GM12878 (cell line): ENCODE data around the gene MRPS14. TPM values are rescaled to one million over a fixed set of nuclear protein-coding genes. Genes with fewer than 3 reads are reported as not detected.

Experiments
- ATAC-seq: fragments of 200-7000 bp; cut with Tn5 transposase; 3 replicates; pipeline ENCODE4 v1.9.1; 2020; ENCODE audit warnings: mild to moderate bottlenecking, moderate library complexity
- BruUV-seq: library from RNA; stranded (reverse); fragments of 400-500 nt; replicated peaks from 2 replicates; lab custom pipeline; 2021; lab: Mats Ljungman, UMichigan
- CTCF ChIA-PET: fragments of 300-600 bp; sonication (Branson Sonifier 250); formaldehyde crosslinking; extraction: SDS; loops from one replicate; lab custom pipeline; 2021; ENCODE audit warnings: inconsistent platforms; lab: Yijun Ruan, JAX
- POLR2A ChIA-PET: fragments of 350-600 bp; formaldehyde crosslinking; extraction: SDS; loops from one replicate; lab custom pipeline; 2021; ENCODE audit warnings: inconsistent platforms; lab: Charles Lee
- RAD21 ChIA-PET: fragments of 300-600 bp; sonication (Branson Sonifier 250); formaldehyde crosslinking; loops from one replicate; lab custom pipeline; 2023; ENCODE audit warnings: antibody characterized with exemption; ENCODE audit not compliant: unreplicated experiment; lab: Charles Lee
- SMC1A ChIA-PET: fragments of 300-600 bp; sonication (Branson Sonifier 250); formaldehyde crosslinking; loops from one replicate; lab custom pipeline; 2023; ENCODE audit not compliant: unreplicated experiment, uncharacterized antibody; lab: Charles Lee
- DNase-seq: peaks from one replicate; pipeline ENCODE4 v3.0.0-alpha.2; 2011; ENCODE audit warnings: low read depth, low spot score
- FAIRE-seq: peaks from 3 replicates; lab custom pipeline; 2011; peaks lifted over from hg19 to GRCh38; lab: Jason Lieb, UNC
- H2AFZ ChIP-seq: 2 replicates; pipeline ENCODE4 v1.6.0; 2011; ENCODE audit warnings: low read depth, low read length, control low read depth; ENCODE audit not compliant: control insufficient read depth
- H3K27ac ChIP-seq: 2 replicates; pipeline ENCODE4 v1.5.1; 2011; ENCODE audit warnings: control low read depth; ENCODE audit not compliant: control insufficient read depth, insufficient read depth
- H3K27me3 ChIP-seq, 2 experiments: replicated peaks in 1 of 2; 2 replicates each; pipeline versions ENCODE4 v1.6.0 to v1.6.1; 2011; ENCODE audit warnings: low read length in 1 of 2; ENCODE audit not compliant: control insufficient read depth in 2 of 2, insufficient read depth in 2 of 2
- H3K36me3 ChIP-seq, 2 experiments: 2 replicates each; pipeline ENCODE4 v1.5.1; 2011; ENCODE audit warnings: low read length in 1 of 2; ENCODE audit not compliant: control insufficient read depth in 2 of 2, insufficient read depth in 2 of 2
- H3K4me1 ChIP-seq: 2 replicates; pipeline ENCODE4 v1.6.1; 2011; ENCODE audit warnings: mild to moderate bottlenecking, low read length, moderate library complexity, mixed read lengths; ENCODE audit not compliant: control insufficient read depth, insufficient read depth
- H3K4me2 ChIP-seq: 2 replicates; pipeline ENCODE4 v1.6.0; 2011; ENCODE audit warnings: control low read depth; ENCODE audit not compliant: control insufficient read depth, insufficient read depth
- H3K4me3 ChIP-seq: fragments of 200-600 bp; sonication (generic); 2 replicates; pipeline ENCODE4 v1.5.1; 2016
- H3K79me2 ChIP-seq: 2 replicates; pipeline ENCODE4 v1.6.0; 2011; ENCODE audit warnings: low read length; ENCODE audit not compliant: control insufficient read depth, insufficient read depth
- H3K9ac ChIP-seq: 2 replicates; pipeline ENCODE4 v1.8.0; 2011; ENCODE audit warnings: low read length, control low read depth, mixed read lengths; ENCODE audit not compliant: control insufficient read depth, insufficient read depth
- H3K9me3 ChIP-seq: replicated peaks from 3 replicates; pipeline ENCODE4 v1.5.1; 2011; ENCODE audit warnings: mild to moderate bottlenecking, low read length; ENCODE audit not compliant: control insufficient read depth, insufficient read depth
- H4K20me1 ChIP-seq: 2 replicates; pipeline ENCODE4 v1.6.0; 2011; ENCODE audit not compliant: control insufficient read depth, insufficient read depth
- EZH2 ChIP-seq: IDR thresholded peaks from 2 replicates; pipeline ENCODE4 v1.6.1; 2012; ENCODE audit warnings: low read depth, mild to moderate bottlenecking, control low read depth, inconsistent platforms, low read length, borderline replicate concordance; ENCODE audit not compliant: control insufficient read depth
- HDGF ChIP-seq: fragments of 450-650 bp; IDR thresholded peaks from 2 replicates; pipeline ENCODE4 v1.6.1; 2016; ENCODE audit warnings: antibody characterized with exemption
- MXI1 ChIP-seq: fragments of 150-350 bp; IDR thresholded peaks from 2 replicates; pipeline ENCODE4 v1.6.1; 2011; ENCODE audit warnings: low read depth, mild to moderate bottlenecking, inconsistent platforms, low read length, improper control_type of control experiment
- NR2F1 ChIP-seq: fragments of 450-650 bp; conservative IDR thresholded peaks from 2 replicates; pipeline ENCODE4 v1.6.1; 2017; ENCODE audit warnings: mild to moderate bottlenecking
- POLR2AphosphoS2 ChIP-seq: IDR thresholded peaks from 2 replicates; pipeline ENCODE4 v1.6.1; 2011; ENCODE audit warnings: low read depth, mild to moderate bottlenecking, low read length, improper control_type of control experiment, moderate library complexity
- RCOR1 ChIP-seq: conservative IDR thresholded peaks from 2 replicates; pipeline ENCODE4 v1.6.1; 2012; ENCODE audit warnings: low read depth, low read length, improper control_type of control experiment
- STAT3 ChIP-seq: IDR thresholded peaks from 2 replicates; pipeline ENCODE4 v1.6.1; 2011; ENCODE audit warnings: low read depth, low read length, improper control_type of control experiment
- WGBS: methylation state at CpG from one replicate; pipeline ENCODE4 v1.1.6; 2016; ENCODE audit warnings: low lambda C conversion rate; ENCODE audit not compliant: insufficient replicate concordance, insufficient coverage; ENCODE audit errors: missing lambda C conversion rate; 5-methylcytosine and 5-hydroxymethylcytosine counted together
- in situ Hi-C: fragments of 300-500 bp; cut with MboI; formaldehyde crosslinking; loops from 9 replicates; pipeline ENCODE4 v1.14.3; 2018; ENCODE audit warnings: mixed read lengths
- intact Hi-C: fragments of 100-400 bp; cut with micrococcal nuclease; formaldehyde crosslinking; loops from one replicate; pipeline ENCODE4 v1.14.2; 2022; ENCODE audit not compliant: unreplicated experiment
- polyA plus RNA-seq, 11 experiments: library from polyadenylated mRNA; depleted of rRNA in 4 of 11; unstranded in 6 of 11; stranded (reverse) in 5 of 11; fragments of >200 nt; fragmentation: Nextera tagmentation in 4 of 11; fragmentation: Illumina TruSeq in 1 of 11; extraction: Ambion mirVana in 4 of 11; extraction: Trizol in 1 of 11; gene quantifications; 1 replicate in 1 of 11; 2 replicates in 10 of 11; pipeline versions ENCODE4 v1.2.1 to v1.2.3, GENCODE V29; 2011 to 2016; ENCODE audit warnings: inconsistent platforms in 2 of 11, missing spikeins in 2 of 11, low read depth in 1 of 11
- total RNA-seq, 4 experiments: library from RNA; depleted of rRNA in 3 of 4; stranded (reverse); fragments of >200 nt in 3 of 4; fragmentation: Illumina TruSeq in 1 of 4; extraction: Trizol in 1 of 4; gene quantifications; 2 replicates each; pipeline versions ENCODE4 v1.2.1 to v1.2.3, GENCODE V29; 2013 to 2021
- TF ChIP-seq, protein P1 (sequence below): fragments of 450-650 bp; IDR thresholded peaks from 2 replicates; pipeline ENCODE4 v1.6.1; 2016; ENCODE audit warnings: mild to moderate bottlenecking

The MRPS14 gene
- total and polyA plus RNA-seq, 10 of the 15 experiments (the other 5 are each of a cell fraction or from before 2014, with no cell fraction given) = 31.1 to 224 (median 50.4) TPM

DNA sequence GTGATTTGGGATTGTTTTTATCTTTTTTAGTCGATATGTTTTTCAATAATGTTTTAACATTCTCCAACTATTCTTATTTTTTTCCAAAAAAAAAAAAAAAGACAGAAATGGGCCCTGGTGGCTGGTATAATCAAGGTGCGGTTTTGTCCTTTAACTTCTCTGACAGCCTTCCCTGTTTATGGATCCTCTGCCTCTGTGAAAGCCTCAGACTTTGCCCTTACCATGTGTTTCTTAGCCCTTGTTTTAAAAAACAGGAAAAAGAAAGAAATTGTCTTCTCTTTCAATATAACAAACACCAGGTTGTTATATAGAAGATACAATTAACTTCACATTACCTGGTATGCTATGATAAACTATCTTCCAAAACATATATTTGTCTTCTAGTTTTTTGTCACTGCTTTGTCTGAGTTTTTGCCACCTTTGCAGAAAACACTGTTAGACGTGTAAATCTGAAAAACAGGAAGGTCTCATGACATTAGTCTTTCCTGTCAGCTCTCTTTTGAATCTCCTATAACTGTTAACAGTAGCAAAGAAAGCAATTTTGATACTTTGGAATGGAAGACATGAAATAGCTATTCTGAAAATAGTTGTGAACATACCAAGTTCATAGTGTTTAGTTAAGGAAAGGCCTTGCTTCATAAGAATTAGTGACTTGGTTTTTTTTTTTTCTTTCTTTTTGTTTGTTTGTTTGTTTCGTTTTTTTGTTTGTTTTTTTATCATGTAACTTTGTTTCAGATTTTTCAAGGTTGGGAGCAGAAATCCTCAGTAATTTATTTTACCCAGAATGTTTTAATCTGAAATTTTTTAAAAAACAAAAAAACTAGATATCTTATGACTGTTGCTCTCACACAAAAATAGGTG, 55.1 kb downstream of the MRPS14 start:
- no peaks in the 10 kb centered on the region for H4K20me1 ChIP-seq
- no TSS peak for BruUV-seq
- in situ Hi-C loops (no loop called here), intact Hi-C loops (loop anchor here (1.0 to 5.0 kb wide), 4 partner anchors 13 to 181 kb away; partner anchors contain the start of gene CACYBP)
- POLR2A ChIA-PET = interaction anchor here (0.6 to 7.2 kb wide), 13 partner anchors 11 to 182 kb away, joined by 3 to 74 read pairs (median 4); partner anchors contain the start of gene CACYBP
- H2AFZ ChIP-seq = no peak overlapping the region
- no peak overlapping the region for H3K4me2 ChIP-seq
- H3K36me3 ChIP-seq = no peaks in the 10 kb centered on the region
- no peaks in the 10 kb centered on the region for H3K79me2 ChIP-seq
- SMC1A ChIA-PET = interaction anchor here (0.6 to 7.4 kb wide), 19 partner anchors 10 to 168 kb away, joined by 3 to 81 read pairs (median 5); partner anchors contain the start of genes CACYBP and MRPS14
- DNase-seq = no peak
- 36% methylated on average over 4 of the region's 4 CpGs for WGBS
- CTCF ChIA-PET = interaction anchor here (1.1 to 2.8 kb wide), 7 partner anchors 8 to 153 kb away, joined by 3 to 16 read pairs (median 3); partner anchors contain the start of genes CACYBP and MRPS14
- H3K4me3 ChIP-seq = no peak overlapping the region
- H3K27me3 ChIP-seq = no peaks in the 10 kb centered on the region
- no peak for ATAC-seq
- H3K9ac ChIP-seq = no peak overlapping the region
- H3K9me3 ChIP-seq = no peaks in the 10 kb centered on the region
- peaks cover 42% of the 10 kb centered on the region for H3K4me1 ChIP-seq
- TF ChIP-seq POLR2AphosphoS2 (no peak), EZH2 (no peak), RCOR1 (no peak), MXI1 (0 out of 2 replicates have a peak, but pooled peaks have one; percentile 28), HDGF (peak; percentile 29; the same call in 1 of the 2 replicates), NR2F1 (no peak), STAT3 (no peak)
- TF ChIP-seq, protein P1, sequence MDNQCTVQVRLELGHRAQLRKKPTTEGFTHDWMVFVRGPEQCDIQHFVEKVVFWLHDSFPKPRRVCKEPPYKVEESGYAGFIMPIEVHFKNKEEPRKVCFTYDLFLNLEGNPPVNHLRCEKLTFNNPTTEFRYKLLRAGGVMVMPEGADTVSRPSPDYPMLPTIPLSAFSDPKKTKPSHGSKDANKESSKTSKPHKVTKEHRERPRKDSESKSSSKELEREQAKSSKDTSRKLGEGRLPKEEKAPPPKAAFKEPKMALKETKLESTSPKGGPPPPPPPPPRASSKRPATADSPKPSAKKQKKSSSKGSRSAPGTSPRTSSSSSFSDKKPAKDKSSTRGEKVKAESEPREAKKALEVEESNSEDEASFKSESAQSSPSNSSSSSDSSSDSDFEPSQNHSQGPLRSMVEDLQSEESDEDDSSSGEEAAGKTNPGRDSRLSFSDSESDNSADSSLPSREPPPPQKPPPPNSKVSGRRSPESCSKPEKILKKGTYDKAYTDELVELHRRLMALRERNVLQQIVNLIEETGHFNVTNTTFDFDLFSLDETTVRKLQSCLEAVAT = 0 out of 2 replicates have a peak, but pooled peaks have one; percentile 8
- RAD21 ChIA-PET = interaction anchor here (0.7 to 4.1 kb wide), 18 partner anchors 9 to 1549 kb away, joined by 3 to 59 read pairs (median 4); partner anchors contain the start of gene CACYBP
- peak overlapping the region; percentile 50 for H3K27ac ChIP-seq
- peak; percentile 18 for FAIRE-seq
